ENCODE data around the gene STX4.

The STX4 gene

GRCh38 chr16:31033709-31034492 is 543 bp downstream of the STX4 start:
- TF ChIP-seq SIN3A (IDR thresholded peaks at IDR 0.05; ENCODE audit: borderline replicate concordance, insufficient read depth, low read length) (0 out of 2 replicates have a peak, but pooled peaks have one; percentile 44), TAF1 (IDR thresholded peaks at IDR 0.05; ENCODE audit: borderline replicate concordance, insufficient read depth, low read length) (no peak), POLR2AphosphoS5 (IDR thresholded peaks at IDR 0.05; ENCODE audit: low read depth, low read length) (peak; percentile 34; the same call in 1 of the 2 replicates), REST (IDR thresholded peaks at IDR 0.05; ENCODE audit: insufficient read depth in 1 of 2, low read depth in 2 of 2, low read length in 2 of 2) (no peak)

GRCh38 chr16:31036691-31037090 is 3.3 kb downstream of the STX4 start:
- TF ChIP-seq SIN3A (IDR thresholded peaks at IDR 0.05; ENCODE audit: borderline replicate concordance, insufficient read depth, low read length) (no peak), REST (IDR thresholded peaks at IDR 0.05; ENCODE audit: insufficient read depth in 1 of 2, low read depth in 2 of 2, low read length in 2 of 2) (no peak), POLR2AphosphoS5 (IDR thresholded peaks at IDR 0.05; ENCODE audit: low read depth, low read length) (no peak)

GRCh38 chr16:31038993-31039392 is 5.6 kb downstream of the STX4 start:
- TF ChIP-seq REST (IDR thresholded peaks at IDR 0.05; ENCODE audit: insufficient read depth in 1 of 2, low read depth in 2 of 2, low read length in 2 of 2) (no peak), FOXP2 (optimal IDR thresholded peaks at IDR 0.05; ENCODE audit: borderline replicate concordance, extremely low read depth, extremely low read length, insufficient read depth) (no peak), TAF1 (IDR thresholded peaks at IDR 0.05; ENCODE audit: borderline replicate concordance, insufficient read depth, low read length) (no peak)

GRCh38 chr16:31042866-31043265 is 9.5 kb downstream of the STX4 start:
- no peak for TF ChIP-seq TAF1 (IDR thresholded peaks at IDR 0.05; ENCODE audit: borderline replicate concordance, insufficient read depth, low read length)
- TF ChIP-seq SIN3A (IDR thresholded peaks at IDR 0.05; ENCODE audit: borderline replicate concordance, insufficient read depth, low read length), result no peak
- TF ChIP-seq REST (IDR thresholded peaks at IDR 0.05; ENCODE audit: insufficient read depth in 1 of 2, low read depth in 2 of 2, low read length in 2 of 2), result no peak
- TF ChIP-seq POLR2AphosphoS5 (IDR thresholded peaks at IDR 0.05; ENCODE audit: low read depth, low read length), result no peak
- TF ChIP-seq FOXP2 (optimal IDR thresholded peaks at IDR 0.05; ENCODE audit: borderline replicate concordance, extremely low read depth, extremely low read length, insufficient read depth), result no peak

- TF ChIP-seq POLR2AphosphoS5 (IDR thresholded peaks at IDR 0.05; ENCODE audit: low read depth, low read length) (no peak), FOXP2 (optimal IDR thresholded peaks at IDR 0.05; ENCODE audit: borderline replicate concordance, extremely low read depth, extremely low read length, insufficient read depth) (no peak), TAF1 (IDR thresholded peaks at IDR 0.05; ENCODE audit: borderline replicate concordance, insufficient read depth, low read length) (no peak), REST (IDR thresholded peaks at IDR 0.05; ENCODE audit: insufficient read depth in 1 of 2, low read depth in 2 of 2, low read length in 2 of 2) (no peak), SIN3A (IDR thresholded peaks at IDR 0.05; ENCODE audit: borderline replicate concordance, insufficient read depth, low read length) (no peak)
Measured at GRCh38 chr16:31043352-31043751, 10.0 kb downstream of the STX4 start.
